AG04449 (cell line): ENCODE results near the gene FKBP1A.

Experiments used
- CTCF ChIA-PET: fragments of 350-600 bp; formaldehyde crosslinking; extraction: SDS; loops from one replicate; lab custom pipeline; 2021; ENCODE audit warnings: antibody characterized with exemption; lab: Yijun Ruan, JAX
- POLR2A ChIA-PET: fragments of 400-600, 350-600 bp; formaldehyde crosslinking; extraction: SDS; loops from one replicate; lab custom pipeline; 2020; ENCODE audit warnings: antibody characterized with exemption, inconsistent platforms; lab: Yijun Ruan, JAX
- DNase-seq: peaks from one replicate; pipeline ENCODE4 v3.0.0-alpha.2; 2010; ENCODE audit warnings: low read depth, low spot score
- H3K4me3 ChIP-seq: 2 replicates; pipeline ENCODE4 v1.5.1; 2011; ENCODE audit warnings: low read depth, mild to moderate bottlenecking, control low read depth, low read length
- TF ChIP-seq, protein P1 (sequence below): IDR thresholded peaks from one replicate; pipeline ENCODE4 v1.5.1; 2011; ENCODE audit warnings: mild to moderate bottlenecking, moderate library complexity, low read length, control low read depth, inconsistent platforms; ENCODE audit not compliant: insufficient read depth; ENCODE audit errors: missing control alignments

The FKBP1A gene

DNA sequence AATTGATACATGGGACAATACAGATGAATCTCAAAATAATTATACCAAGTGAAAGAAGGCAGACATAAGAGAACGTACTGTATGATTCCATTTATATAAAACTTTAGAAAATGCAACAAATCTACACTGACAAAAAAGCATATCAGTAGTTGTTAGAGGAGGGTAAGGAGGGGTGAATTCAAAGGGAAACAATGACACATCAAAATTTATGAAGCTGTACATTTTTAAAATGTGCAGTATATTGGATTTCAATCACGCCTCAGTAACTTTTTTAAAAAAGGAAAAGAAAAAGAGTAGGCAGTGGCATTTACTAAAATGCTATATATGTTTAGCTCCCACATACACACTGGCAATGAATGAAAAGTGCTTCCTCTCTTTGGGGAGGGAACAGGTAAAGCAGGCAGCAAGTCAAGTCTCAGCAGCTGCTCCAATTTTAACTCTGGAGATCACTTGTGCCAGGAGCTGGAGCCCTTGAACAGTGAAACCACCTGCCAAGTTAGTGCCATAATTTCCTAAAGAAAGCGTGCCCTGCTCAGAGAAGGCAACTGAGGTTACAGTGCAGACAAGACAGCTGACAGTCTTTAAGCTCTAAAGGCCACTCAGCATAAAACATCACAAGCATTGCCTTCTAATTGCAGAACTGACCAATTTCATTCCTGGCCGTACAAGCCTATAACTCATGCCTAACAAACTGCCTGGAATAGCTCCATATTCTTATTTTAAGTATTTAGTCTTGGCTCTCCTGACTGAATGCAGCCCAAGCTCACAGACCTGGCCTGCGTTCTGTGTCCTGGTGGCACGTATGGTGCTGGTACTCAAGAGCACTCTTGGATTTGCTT lies 10.9 kb downstream of the FKBP1A start:
- TF ChIP-seq, protein P1, sequence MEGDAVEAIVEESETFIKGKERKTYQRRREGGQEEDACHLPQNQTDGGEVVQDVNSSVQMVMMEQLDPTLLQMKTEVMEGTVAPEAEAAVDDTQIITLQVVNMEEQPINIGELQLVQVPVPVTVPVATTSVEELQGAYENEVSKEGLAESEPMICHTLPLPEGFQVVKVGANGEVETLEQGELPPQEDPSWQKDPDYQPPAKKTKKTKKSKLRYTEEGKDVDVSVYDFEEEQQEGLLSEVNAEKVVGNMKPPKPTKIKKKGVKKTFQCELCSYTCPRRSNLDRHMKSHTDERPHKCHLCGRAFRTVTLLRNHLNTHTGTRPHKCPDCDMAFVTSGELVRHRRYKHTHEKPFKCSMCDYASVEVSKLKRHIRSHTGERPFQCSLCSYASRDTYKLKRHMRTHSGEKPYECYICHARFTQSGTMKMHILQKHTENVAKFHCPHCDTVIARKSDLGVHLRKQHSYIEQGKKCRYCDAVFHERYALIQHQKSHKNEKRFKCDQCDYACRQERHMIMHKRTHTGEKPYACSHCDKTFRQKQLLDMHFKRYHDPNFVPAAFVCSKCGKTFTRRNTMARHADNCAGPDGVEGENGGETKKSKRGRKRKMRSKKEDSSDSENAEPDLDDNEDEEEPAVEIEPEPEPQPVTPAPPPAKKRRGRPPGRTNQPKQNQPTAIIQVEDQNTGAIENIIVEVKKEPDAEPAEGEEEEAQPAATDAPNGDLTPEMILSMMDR: no peak
- no peak for DNase-seq
- CTCF ChIA-PET: interaction anchor here (1.6 to 2.2 kb wide), 2 partner anchors 10 to 55 kb away, joined by 3 to 11 read pairs; no protein-coding TSS in a partner anchor
- no peak overlapping the region for H3K4me3 ChIP-seq
- POLR2A ChIA-PET: no interaction called here

DNA sequence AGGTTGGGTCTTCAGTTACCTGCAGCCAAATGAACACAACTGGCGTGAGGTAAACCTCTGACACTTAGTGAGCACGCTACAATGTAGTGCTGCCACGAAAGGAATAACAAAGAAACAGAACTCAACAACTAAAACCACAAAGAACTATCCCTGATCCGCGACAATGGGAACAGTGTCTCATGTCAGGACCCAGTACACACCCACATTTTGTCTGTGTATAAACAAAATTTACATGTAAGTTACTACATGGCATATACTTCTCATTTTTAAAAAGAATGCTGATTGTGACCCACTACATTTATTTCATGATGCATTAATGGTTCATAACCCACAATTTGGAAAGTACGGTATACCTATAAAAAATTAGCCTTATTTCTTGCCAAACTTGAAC lies 14.1 kb downstream of the FKBP1A start:
- TF ChIP-seq, protein P1: no peak
- no peak overlapping the region for H3K4me3 ChIP-seq
- ChIA-PET CTCF (no interaction called here), POLR2A (no interaction called here)
- DNase-seq: no peak

GRCh38 chr20:1377984-1378734 lies 14.7 kb downstream of the FKBP1A start:
- CTCF ChIA-PET: interaction anchor here (1.3 kb wide), 1 partner anchor 90 kb away, joined by 5 read pairs; no protein-coding TSS in a partner anchor
- no peak overlapping the region for H3K4me3 ChIP-seq
- TF ChIP-seq, protein P1: no peak
- no peak for DNase-seq
- POLR2A ChIA-PET: no interaction called here

- CTCF ChIA-PET: interaction anchor here (1.3 kb wide), 1 partner anchor 91 kb away, joined by 5 read pairs; no protein-coding TSS in a partner anchor
These were observed 15.4 kb downstream of the FKBP1A start for GRCh38 chr20:1377341-1377871.

DNA sequence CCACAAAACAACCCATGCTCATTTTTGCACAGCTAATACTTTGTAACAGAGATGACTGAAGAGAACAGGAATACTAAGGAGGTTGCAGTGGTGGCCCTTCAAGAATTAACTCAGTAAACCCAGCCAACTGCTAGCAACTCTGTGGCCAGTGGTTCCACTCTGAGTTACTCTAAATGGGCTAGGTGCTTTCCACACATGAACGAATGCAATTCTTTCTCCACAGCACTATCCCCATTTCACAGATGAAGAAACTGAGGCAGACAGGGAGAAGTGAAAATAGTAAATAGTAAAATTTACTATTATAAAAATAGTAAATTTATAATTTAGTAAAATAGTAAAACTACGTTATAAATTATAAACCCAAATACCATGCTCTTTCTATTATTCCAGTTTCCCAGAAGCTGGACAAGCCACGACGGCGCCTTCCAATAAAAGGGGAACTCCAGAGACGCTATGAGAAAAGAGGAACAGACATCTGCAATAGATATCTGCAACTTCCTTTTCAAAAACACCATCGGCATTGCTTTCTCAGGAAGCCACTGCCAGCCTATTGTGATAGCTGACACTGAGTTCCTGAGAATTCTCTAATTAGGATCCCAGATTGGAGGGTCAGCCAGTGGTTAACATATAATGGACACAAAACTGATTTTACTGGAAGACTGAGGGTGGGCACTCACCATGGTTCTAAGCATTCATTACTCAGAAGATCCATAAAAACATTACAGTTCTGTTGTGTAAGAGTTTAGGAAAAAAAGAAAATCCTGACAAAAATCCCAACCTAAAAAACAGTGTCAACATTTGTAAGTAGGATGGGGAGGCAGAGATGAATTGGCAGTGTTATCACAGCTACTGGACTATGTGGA lies 16.2 kb downstream of the FKBP1A start:
- TF ChIP-seq, protein P1: no peak
- ChIA-PET CTCF (interaction anchor here (1.3 to 1.9 kb wide), 3 partner anchors 11 to 92 kb away, joined by 4 to 5 read pairs (median 5); no protein-coding TSS in a partner anchor), POLR2A (no interaction called here)
- no peak for DNase-seq
- H3K4me3 ChIP-seq: no peak overlapping the region

More at GRCh38 chr20:1377341-1377871, 15.4 kb downstream of the FKBP1A start:
- DNase-seq: no peak
- TF ChIP-seq, protein P1: no peak
- POLR2A ChIA-PET: no interaction called here
- no peak overlapping the region for H3K4me3 ChIP-seq
